Inflammatory macrophage treated with lipopolysaccharide for 4 hours (primary cell): ENCODE measurements around the gene DYRK3.
A peak's percentile ranks its signal among the peaks of the same experiment; 100 is the strongest.
"Not testable (repeated sequence)": the region's sequence is repeated elsewhere in the genome, so short reads cannot be mapped to it uniquely, and the experiment has no call there.

Experiments used
- DNase-seq: peaks from one replicate; pipeline ENCODE4 v3.0.0-alpha.2; 2020

Gene DYRK3

DNA sequence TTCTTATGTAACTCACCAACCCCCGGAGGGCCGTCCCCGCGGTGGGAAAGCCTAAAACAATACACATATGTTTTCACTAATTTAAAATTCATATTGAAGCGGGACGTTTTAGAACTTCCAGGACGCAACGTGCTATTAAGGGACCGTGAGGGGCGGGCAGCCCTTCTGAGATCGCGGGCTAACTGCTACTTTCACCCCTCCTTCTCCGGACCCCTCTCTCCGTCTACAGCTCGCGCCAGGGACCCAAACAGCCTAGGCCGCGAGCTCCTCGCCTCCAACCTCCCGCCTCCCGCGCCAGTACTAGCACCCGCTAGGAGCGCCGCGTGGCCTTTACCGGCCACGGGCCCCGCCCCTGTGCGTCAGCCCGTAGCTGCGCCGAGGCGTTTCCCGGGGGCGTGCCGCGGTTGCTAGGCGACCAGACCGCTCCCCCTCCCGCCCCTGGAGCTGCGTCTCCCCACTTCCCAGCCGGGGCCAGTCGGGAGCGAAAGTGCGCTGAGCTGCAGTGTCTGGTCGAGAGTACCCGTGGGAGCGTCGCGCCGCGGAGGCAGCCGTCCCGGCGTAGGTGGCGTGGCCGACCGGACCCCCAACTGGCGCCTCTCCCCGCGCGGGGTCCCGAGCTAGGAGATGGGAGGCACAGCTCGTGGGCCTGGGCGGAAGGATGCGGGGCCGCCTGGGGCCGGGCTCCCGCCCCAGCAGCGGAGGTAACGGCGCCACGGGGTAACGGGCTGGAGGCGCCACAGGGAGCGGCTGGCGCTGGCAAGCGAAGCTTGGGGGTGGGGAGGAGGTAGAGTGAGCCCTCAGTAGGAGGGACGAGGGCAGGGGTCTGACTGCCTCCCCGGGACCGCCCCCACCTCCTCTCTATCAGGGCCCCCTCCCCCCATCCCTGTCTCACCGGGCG is at the start of gene DYRK3:
DYRK3 (plus strand) TSS at position 457 of the 898 bp plus-strand sequence; CDS start at position 625, 168 bp downstream.
- peak; percentile 95 for DNase-seq

DNA sequence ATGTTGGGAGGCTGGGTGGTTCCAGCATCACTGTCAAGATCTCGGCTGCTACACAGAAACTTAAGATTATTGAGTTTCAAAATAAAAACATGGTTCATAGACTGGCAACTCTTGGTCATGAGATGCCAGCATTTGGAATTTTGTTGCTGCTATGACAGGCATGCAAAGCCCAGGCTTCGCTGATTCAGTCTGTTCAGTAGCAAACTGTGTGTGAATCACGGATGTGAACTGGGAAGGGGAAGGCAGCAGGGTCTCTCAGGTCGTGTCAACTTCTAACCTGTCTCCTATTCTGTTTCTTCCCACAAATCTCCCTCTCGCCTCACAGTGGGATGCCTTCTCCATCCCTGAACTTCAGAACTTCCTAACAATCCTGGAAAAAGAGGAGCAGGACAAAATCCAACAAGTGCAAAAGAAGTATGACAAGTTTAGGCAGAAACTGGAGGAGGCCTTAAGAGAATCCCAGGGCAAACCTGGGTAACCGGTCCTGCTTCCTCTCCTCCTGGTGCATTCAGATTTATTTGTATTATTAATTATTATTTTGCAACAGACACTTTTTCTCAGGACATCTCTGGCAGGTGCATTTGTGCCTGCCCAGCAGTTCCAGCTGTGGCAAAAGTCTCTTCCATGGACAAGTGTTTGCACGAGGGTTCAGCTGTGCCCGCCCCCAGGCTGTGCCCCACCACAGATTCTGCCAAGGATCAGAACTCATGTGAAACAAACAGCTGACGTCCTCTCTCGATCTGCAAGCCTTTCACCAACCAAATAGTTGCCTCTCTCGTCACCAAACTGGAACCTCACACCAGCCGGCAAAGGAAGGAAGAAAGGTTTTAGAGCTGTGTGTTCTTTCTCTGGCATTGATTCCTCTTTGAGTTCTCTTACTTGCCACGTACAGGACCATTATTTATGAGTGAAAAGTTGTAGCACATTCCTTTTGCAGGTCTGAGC is 48.6 kb upstream of the DYRK3 start:
- DNase-seq: no peak

DNA sequence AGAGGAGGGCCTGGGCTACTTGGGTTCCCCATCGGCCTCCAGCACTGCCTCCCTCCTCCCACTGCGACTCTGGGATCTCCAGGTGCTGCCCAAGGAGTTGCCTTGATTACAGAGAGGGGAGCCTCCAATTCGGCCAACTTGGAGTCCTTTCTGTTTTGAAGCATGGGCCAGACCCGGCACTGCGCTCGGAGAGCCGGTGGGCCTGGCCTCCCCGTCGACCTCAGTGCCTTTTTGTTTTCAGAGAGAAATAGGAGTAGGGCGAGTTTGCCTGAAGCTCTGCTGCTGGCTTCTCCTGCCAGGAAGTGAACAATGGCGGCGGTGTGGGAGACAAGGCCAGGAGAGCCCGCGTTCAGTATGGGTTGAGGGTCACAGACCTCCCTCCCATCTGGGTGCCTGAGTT is 47.4 kb upstream of the DYRK3 start:
- no peak for DNase-seq

DNA sequence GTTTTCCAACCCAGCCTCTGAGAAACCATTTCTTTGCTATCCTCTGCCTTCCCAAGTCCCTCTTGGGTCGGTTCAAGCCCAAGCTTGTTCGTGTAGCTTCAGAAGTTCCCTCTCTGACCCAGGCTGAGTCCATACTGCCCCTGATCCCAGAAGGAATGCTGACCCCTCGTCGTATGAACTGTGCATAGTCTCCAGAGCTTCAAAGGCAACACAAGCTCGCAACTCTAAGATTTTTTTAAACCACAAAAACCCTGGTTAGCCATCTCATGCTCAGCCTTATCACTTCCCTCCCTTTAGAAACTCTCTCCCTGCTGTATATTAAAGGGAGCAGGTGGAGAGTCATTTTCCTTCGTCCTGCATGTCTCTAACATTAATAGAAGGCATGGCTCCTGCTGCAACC is 46.8 kb upstream of the DYRK3 start:
- DNase-seq: no peak

DNA sequence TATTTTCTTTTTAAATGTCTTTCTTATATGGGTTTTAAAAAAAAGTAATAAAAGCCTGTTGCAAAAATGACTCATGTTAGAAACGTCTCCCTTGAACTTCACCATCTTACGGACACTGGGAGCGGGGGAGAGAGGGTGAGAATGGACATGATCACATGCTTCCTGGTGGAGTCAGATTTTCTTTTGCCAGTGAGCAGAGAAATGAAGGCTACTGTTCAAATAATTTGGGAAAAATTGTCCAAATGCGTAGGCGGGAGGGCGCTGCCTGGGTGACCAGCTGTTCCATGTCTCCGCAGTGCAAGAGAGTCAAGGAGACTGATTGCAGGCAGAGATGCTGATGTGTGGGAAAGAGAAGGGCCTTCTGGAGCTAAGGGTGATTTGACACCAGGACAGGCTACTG is 46.1 kb upstream of the DYRK3 start:
- no peak for DNase-seq

DNA sequence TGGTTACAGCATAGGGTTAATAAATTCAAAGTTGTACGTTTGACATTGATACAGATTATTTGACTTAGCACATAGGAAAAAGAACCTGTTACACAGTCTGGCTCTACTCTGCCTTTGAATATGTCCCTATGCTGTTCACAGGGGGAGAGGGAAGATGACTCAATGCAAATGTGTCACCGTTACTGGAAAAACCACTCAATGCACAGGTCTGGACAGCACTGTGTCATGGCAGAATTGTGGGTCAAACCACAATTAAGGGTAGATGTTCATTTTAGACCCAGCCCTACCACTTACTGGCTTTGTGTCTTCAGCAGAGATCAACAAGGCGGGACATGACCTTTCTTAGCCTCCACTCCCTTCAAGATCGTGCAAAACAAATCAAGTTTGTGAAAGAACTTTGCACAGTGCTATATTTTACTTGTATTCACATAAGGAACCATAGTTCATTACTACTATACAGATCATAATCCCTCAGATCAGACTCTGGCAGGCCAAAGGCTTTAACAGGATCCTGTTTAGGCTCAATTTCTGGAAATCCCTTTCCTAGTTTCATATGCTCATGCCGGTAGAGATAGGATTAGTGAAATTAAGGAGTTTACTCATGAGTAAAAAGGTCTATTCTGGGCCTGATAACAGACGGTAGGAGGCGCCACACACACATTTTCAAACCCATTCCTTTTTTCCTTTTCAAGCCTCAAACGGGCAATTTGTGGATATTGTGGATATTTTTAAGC is 45.1 kb upstream of the DYRK3 start:
- DNase-seq: peak; percentile 46

DNA sequence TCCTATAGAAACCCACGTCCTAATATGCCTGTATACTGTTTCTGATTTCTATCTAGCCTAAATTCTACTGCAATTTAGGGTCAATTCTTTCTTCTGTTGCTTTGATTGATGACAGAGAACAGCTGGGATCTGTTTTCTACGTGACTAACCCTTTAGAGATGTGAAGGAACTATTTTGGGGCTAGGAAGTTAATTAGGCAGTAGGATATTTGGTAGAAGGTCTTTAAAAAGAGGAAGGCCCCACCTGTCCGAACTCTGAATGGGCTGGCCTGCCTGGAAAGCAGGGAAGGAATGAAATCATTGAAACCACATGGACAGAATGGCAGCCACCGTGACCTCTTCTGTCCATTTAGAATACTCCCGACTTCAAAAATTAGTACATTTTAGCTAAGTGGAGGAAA is 44.1 kb upstream of the DYRK3 start:
- no peak for DNase-seq

DNA sequence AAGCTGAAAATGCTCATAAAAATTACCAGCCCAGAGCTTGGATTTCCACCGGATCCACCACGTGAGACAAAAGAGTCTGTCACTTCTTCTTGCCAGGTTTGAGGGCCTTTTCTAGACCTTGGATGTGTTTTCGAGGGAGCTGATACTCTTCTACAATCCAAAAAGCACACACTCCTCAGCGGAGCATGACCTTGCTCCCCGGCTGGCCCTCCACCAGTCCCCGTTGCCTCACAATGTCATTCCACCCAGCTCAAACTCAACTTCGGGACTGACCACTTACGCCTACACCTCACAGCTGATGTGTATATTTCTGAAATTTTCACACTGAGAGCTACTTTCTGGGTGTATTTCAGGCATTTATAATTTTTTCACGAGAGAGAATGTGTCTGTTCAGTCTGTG is 43.6 kb upstream of the DYRK3 start:
- no peak for DNase-seq

DNA sequence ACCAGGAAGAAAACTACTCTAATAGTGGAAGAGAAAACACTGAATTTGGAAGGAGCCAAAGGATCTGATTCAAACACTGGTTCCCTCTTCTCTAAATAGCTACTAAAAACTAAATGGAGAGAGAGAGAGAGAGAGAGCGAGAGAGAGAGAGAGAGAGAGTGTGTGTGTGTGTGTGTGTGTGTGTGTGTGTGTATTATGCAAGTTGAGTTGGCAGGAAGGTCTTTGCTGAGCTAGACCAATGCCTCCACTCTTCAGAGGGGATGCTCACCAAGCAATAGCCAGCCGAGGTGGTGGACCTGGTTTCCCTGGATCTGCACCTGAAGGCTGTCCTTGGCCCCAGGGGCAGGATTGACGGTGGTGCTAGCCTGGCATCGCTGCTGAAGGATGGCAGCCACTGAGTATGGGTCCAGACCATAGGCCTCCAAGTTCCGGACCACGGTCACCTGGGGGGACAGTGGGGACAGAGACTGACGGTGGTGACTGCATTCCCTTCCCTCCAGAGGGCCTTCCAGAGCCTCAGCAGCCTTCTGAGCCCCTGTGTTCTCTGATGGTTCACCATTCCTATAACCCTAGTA is 41.9 kb upstream of the DYRK3 start:
- DNase-seq: no peak

DNA sequence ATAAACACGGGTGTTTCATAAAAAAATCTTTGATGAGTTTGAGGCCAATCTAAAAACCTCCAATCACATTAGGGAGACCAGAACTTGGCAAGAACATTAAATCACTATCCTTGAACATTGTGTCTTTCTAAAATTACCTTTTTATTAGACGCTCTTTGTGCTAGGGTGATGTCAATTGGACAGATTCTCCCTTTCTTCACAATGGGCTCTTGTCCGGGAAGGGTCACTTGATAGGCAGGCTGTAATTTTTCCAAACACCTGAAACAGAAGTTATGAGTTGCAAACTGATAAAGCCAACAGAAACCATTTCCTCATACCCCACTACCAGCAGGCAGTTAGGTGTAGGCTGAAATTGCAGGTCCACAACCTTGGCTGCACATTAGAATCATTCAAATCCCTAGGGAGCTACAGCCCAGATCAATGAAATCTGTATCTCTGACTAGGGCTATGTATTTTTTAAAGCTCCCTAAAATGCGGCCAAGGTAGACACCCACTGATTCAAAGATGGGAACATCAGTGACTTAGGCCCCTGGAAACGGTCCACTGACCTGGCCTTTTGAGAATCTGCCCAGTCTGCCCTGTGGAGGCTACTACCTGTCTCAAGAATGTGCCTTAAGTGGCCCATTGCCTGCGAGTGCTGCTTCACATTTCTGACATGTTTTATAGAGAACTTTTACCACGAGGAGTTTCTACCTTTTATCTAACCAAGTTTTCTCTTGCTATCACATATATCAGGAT is 39.6 kb upstream of the DYRK3 start:
- no peak for DNase-seq

DNA sequence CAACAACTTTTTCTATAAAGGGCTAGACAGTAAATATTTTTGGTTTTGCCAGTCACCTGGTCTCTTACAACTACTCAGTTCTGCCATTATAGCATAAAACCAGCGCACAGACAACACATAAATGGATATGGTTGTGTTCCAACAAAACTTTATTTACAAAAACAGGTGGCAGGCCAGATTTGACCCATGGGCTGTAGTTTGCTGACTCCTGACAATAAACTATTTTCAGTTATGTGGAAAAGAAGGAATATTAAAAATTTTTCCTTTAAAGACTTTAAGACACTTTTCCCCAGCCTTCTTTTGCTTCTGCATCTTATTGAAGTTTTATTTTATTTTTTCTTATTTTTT is 39.0 kb upstream of the DYRK3 start:
- DNase-seq: no peak

DNA sequence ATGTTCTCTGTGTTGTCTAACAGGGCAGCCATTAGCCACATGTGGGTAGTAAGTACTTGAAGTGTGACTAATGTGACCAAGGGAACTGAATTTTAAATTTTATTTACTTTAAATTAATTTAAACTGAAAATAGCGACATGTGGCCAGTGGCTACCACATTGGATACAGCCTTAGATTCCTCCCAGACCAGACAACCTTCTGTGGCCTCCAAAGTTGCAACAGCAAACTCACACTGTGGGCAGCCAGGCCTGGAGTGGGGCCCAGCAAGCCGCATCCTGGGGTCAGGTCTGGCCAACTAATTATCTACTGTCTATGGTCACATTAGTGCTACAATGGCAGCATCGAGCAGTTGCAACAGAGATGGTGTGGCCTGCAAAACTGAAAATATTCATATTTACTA is 34.8 kb upstream of the DYRK3 start:
- DNase-seq: no peak

DNA sequence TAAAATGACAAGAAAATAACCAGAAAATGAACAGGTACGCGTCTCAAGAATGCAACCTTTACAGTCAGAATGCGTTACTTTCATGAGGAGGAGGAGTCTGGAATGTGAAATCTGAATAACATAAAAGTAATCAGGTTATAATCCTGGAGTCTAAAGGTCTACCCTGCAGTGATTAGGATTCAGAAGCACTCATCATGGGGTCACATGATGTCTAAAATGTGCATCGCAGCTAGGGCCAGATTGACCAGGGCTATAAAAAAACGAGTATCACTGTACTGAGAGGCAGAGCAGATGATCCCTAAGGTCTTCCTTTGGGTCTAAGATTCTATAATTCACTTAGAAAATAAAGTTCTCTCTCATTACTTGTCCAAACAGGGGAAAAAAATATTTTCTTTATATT is 30.5 kb upstream of the DYRK3 start:
- DNase-seq: no peak

DNA sequence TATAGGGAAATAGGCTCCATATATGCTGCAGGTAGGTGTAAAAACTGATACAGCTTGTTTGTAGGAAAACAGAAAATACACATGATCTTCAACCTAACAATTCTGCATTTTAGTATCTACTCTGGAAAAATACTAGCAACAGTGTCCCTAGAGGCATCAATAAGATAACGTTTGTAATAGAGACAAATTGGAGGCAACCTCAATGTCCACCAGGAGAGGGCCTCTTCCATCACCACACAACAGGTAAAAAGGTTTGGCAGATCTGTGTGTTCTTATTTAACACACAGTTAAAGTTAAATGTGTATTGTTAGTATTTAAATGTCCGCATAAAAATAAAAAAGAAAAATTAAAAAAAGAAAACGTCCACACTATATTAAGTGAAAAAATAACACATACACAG is 28.5 kb upstream of the DYRK3 start:
- DNase-seq: no peak

DNA sequence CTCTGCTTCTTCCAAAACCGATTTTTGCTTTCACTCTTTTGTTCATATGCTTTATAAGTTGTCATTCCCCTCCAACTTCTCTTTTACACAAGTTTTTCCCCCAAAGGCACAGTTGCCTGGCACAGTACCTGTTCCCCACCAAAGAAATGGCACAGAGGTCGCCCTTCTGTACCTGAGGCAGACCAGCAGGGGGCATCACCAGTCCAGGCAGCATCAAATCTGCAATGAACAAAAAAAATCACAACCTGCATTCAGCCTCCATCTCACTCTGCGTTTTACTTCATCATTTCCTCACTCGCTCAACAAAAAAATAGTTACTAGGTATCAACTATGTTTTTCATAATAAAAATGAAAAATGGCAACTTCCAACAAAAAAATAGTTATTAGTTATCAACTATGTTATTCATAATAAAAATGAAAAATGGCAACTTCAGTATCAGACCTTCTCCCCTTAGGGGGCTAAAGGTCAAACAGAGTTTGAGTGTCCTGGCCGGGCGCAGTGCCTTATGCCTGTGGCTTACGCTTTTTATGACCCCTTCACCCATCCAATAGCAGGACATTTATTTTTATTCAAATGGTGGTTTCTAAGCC is 27.1 kb upstream of the DYRK3 start:
- DNase-seq: peak; percentile 41

DNA sequence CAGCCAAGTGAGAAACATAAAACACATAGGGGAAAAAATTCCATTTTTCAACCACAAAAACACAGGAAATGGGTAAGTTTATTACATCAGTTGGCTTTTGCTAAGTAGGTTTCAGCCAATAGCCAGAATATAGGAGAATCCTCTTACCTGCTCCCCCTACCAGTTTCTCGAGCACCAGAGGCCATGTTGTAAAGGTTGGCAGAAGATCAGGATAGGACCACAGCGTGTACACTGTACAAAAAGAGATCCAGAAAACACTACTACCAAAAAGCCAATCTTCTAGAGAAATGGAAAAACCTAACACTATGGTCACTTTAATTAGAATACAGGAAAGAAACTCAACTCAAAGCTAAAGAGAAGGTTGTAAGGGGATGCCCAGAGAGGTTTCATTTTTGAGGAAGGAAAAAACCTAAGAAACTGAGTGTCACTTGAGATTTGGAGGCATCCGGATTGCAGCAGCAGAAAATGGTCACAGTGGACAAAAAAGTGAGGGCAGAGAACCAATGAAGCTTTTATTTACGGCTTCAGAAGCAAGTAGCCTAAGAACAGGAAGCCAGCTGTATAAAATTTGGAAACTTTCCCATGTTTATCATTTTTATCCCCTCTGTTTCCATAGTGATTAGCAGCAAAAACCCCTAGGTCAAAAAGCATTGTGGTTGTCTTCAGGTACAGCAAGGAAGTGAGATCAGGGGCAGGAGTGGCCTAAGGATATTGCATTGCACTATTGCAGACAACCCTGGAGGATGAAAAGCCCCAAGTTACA is 25.9 kb upstream of the DYRK3 start:
- no peak for DNase-seq

DNA sequence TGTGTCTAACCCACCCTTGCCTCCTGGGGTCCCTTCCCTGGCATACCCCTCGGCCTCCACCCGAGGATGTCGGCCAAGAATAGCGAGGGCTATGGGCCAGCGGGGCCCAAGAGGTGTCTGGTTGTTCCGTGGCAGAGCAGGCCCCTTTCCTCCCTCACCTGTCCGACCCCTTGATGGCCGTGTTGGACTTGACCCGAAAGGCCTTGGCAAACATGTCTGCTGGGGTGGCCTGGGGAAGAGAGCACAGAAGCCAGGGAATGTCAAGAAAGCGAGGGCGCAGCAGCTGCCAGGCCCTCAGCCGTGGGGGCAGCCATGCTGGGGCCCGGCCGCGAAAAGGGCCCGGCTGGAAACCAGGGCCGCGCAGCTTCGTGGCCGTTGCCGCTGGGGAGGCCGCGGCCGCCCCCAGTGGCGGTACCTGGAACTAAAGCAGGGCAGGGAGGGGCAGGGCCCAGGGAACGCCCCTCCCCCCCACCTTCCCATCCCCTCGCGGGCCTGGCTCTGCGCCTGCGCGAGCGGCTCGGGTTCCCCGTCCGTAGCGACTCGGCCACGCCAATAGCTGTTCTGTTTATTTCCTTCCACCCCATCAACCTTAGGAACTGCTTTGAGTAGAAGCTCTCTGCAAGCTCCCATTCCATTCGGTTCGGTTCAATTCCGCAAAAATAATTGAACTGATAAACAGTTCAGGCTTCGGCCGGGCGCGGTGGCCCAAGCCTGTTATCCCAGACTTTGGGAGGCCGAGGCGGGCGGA is 23.0 kb upstream of the DYRK3 start, which contains the start of gene EIF2D:
EIF2D (minus strand) TSS at position 337 of the 748 bp plus-strand sequence; CDS start at position 214, 123 bp downstream.
- DNase-seq: peak; percentile 94

DNA sequence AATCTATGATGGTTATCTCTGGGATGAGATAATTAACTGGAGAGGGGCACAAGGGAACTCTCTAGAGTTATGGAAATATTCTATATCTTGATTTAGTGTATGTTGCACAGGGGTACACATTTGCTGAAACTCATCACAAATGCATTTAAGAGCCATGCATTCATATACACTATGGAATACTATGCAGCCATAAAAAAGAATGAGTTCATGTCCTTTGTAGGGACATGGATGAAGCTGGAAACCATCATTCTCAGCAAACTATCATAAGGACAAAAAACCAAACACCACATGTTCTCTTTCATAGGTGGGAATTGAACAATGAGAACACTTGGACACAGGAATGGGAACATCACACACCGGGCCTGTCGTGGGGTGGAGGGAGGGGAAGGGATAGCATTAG is 8.9 kb upstream of the DYRK3 start:
- DNase-seq: not testable (repeated sequence)

DNA sequence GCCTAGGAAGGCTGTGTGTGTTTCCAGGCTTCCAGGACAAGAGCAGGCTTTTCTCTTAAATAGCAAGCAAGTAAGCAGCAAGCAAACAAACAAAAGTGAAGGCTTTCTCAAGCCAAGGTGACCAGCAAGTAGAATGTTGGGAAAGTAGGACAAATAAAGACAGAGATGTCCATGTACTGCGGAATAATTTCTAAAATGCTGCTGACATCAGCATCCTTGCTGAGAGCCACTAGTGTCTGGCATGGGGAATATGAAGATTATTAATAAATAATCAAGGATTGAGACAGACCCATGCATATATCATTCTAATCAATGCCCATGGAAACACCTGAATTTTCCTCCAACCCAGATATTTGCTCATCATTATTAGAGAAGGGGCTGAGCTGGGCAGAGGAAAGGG is 6.4 kb upstream of the DYRK3 start:
- DNase-seq: no peak

DNA sequence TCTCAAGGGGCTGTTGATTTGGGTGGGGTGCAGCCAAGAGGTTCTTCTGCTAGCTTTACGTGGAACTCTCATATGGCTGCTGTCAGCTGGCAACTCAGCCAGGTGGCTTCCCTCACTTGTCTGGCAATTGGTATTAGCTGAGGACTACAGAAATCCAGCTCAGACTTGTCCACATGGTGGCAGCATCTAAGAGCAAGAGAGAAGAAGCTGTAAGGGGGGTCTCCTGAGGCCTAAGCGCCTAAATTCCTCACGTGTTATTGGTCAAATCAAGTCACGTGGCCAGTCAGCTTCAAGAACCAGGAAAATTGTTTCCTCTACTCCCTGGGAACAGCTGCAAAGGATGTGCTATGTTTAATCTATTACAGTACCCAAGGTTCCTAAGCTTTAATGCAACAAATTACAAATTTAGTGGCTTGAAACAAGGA is 4.2 kb upstream of the DYRK3 start:
- DNase-seq: peak; percentile 58
